Gastroesophageal sphincter (tissue), 4 donors: ENCODE results near the gene MAP6. TPM values are rescaled to one million over a fixed set of nuclear protein-coding genes. Genes with fewer than 3 reads are reported as not detected.

Experiments used
- ATAC-seq: fragments of 150-250 bp; one replicate; pipeline ENCODE4 v1.9.1; 2016; ENCODE audit warnings: mild to moderate bottlenecking, moderate library complexity
- H3K27ac ChIP-seq, 4 donors: fragments of 200-600 bp; sonication (generic) in 3 of 4; 1 replicate in 3 of 4; 2 replicates in 1 of 4; pipeline ENCODE4 v1.5.1; 2016 to 2019
- H3K27me3 ChIP-seq: fragments of 200-600 bp; sonication (generic); one replicate; pipeline ENCODE4 v1.5.1; 2019
- H3K36me3 ChIP-seq, 2 donors: fragments of 200-600 bp; sonication (generic); one replicate each; pipeline ENCODE4 v1.5.1; 2019; ENCODE audit warnings: control low read depth in 1 of 2
- H3K4me1 ChIP-seq, 3 donors: fragments of 200-600 bp; sonication (generic); 1 replicate in 2 of 3; 2 replicates in 1 of 3; pipeline ENCODE4 v1.5.1; 2016 to 2019; ENCODE audit warnings: control low read depth in 2 of 3
- H3K4me3 ChIP-seq, 2 donors: fragments of 200-600 bp; sonication (generic); one replicate each; pipeline ENCODE4 v1.5.1; 2019; ENCODE audit warnings: mild to moderate bottlenecking in 1 of 2, moderate library complexity in 1 of 2
- H3K9me3 ChIP-seq, 3 donors: fragments of 200-600 bp; sonication (generic); one replicate each; pipeline ENCODE4 v1.5.1; 2017 to 2019; ENCODE audit warnings: control low read depth in 2 of 3
- CTCF ChIP-seq, 4 experiments: fragments of 200-600 bp in 2 of 4; fragments of 450-650 bp in 2 of 4; sonication (generic) in 1 of 4; IDR thresholded peaks; one replicate each; pipeline ENCODE4 v1.5.1; 2017 to 2019; ENCODE audit warnings: antibody characterized with exemption in 4 of 4, mild to moderate bottlenecking in 2 of 4, moderate library complexity in 2 of 4
- EP300 ChIP-seq: sonication (generic); formaldehyde crosslinking; IDR thresholded peaks from one replicate; pipeline ENCODE4 v1.6.1; 2017; ENCODE audit warnings: antibody characterized with exemption, mild to moderate bottlenecking
- POLR2A ChIP-seq, 2 donors: fragments of 450-650 bp; IDR thresholded peaks; one replicate each; pipeline ENCODE4 v1.6.1; 2017; ENCODE audit warnings: antibody characterized with exemption in 2 of 2, mild to moderate bottlenecking in 2 of 2, moderate library complexity in 1 of 2
- POLR2AphosphoS5 ChIP-seq: sonication (generic); formaldehyde crosslinking; IDR thresholded peaks from one replicate; pipeline ENCODE4 v1.6.1; 2017; ENCODE audit warnings: antibody characterized with exemption
- WGBS, 2 donors: methylation state at CpG; one replicate each; pipeline ENCODE4 v1.1.5; 2018; ENCODE audit warnings: low coverage in 1 of 2; 5-methylcytosine and 5-hydroxymethylcytosine counted together
- total RNA-seq, 4 donors: library from RNA; depleted of rRNA; stranded (reverse); fragments of >200 nt; gene quantifications; one replicate each; pipeline ENCODE4 v1.1.0, GENCODE V29; 2016

MAP6 gene
- total RNA-seq, 4 donors from 2014 or later: 23.3 to 35.5 (median 25.5) TPM

GRCh38 chr11:75625991-75626888, 42.6 kb downstream of the MAP6 start:
- H3K27ac ChIP-seq: no peak overlapping the region
- no peak for TF ChIP-seq EP300
- TF ChIP-seq CTCF (IDR thresholded peaks at IDR 0.05): no peak
- no peak for TF ChIP-seq POLR2A (IDR thresholded peaks at IDR 0.05)
- no peak for TF ChIP-seq POLR2AphosphoS5
- no peak overlapping the region for H3K4me3 ChIP-seq
- 83 to 84% methylated on average over 6 to 8 of the region's 8 CpGs for WGBS, 2 donors
- peaks cover 0 to 5% of the 10 kb centered on the region in 2 donors for H3K36me3 ChIP-seq
- H3K9me3 ChIP-seq: no peaks in the 10 kb centered on the region
- ATAC-seq: no peak
- no peaks in the 10 kb centered on the region for H3K27me3 ChIP-seq
- peaks cover 0 to 21% (median 0%) of the 10 kb centered on the region in 3 donors for H3K4me1 ChIP-seq

DNA sequence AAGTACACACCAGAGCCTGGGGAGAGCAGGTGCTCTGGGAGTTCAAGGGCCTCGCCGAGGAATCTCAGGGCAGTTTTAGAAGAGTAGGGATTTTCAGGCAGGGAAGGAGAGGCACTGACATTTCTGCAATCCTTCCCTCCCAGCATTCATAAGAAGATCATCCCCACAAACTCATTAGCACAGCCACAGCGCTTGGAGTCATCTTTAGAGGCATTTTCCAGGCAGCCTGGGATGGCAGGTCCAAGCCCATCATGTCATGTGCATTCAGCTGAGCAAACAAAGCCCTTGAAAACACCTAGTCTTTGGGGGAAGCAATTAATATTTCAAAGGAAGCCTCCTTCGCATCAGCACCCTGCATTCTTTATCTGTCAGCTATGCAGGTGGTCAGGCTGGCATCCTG, 43.8 kb downstream of the MAP6 start:
- Histone ChIP-seq H3K4me3 (no peak overlapping the region), H3K27ac (no peak overlapping the region), H3K4me1 (peaks cover 0 to 8% (median 0%) of the 10 kb centered on the region in 3 donors), H3K27me3 (no peaks in the 10 kb centered on the region), H3K9me3 (no peaks in the 10 kb centered on the region), H3K36me3 (peaks cover 0 to 5% of the 10 kb centered on the region in 2 donors)
- no peak for TF ChIP-seq CTCF (IDR thresholded peaks at IDR 0.05)
- TF ChIP-seq POLR2A (IDR thresholded peaks at IDR 0.05): no peak
- no peak for TF ChIP-seq EP300
- no peak for TF ChIP-seq POLR2AphosphoS5
- 89 to 100% methylated on average over 3 of the region's 4 CpGs for WGBS, 2 donors
- ATAC-seq: no peak

- WGBS, 2 donors: 75 to 76% methylated on average over 5 of the region's 5 CpGs
- no peaks in the 10 kb centered on the region for H3K4me1 ChIP-seq
- no peaks in the 10 kb centered on the region for H3K36me3 ChIP-seq
- no peak for ATAC-seq
- no peak overlapping the region for H3K27ac ChIP-seq
- TF ChIP-seq POLR2AphosphoS5 (no peak), POLR2A (IDR thresholded peaks at IDR 0.05) (no peak), EP300 (no peak), CTCF (IDR thresholded peaks at IDR 0.05) (no peak)
- H3K9me3 ChIP-seq: no peaks in the 10 kb centered on the region
- H3K4me3 ChIP-seq: no peak overlapping the region
- H3K27me3 ChIP-seq: no peaks in the 10 kb centered on the region
Observed at GRCh38 chr11:75616281-75616680, 52.6 kb downstream of the MAP6 start.

GRCh38 chr11:75615751-75616150, 53.1 kb downstream of the MAP6 start:
- 43% methylated on average over 6 of the region's 7 CpGs for WGBS, 2 donors
- Histone ChIP-seq H3K4me1 (no peaks in the 10 kb centered on the region), H3K9me3 (no peaks in the 10 kb centered on the region), H3K27me3 (no peaks in the 10 kb centered on the region), H3K27ac (no peak overlapping the region), H3K36me3 (no peaks in the 10 kb centered on the region), H3K4me3 (no peak overlapping the region)
- no peak for TF ChIP-seq POLR2AphosphoS5
- no peak for TF ChIP-seq EP300
- ATAC-seq: no peak

GRCh38 chr11:75611823-75612222, 57.0 kb downstream of the MAP6 start:
- Histone ChIP-seq H3K27ac (no peak overlapping the region), H3K4me1 (no peaks in the 10 kb centered on the region), H3K36me3 (peaks cover 0 to 4% of the 10 kb centered on the region in 2 donors), H3K27me3 (no peaks in the 10 kb centered on the region), H3K9me3 (no peaks in the 10 kb centered on the region), H3K4me3 (no peak overlapping the region)
- no peak for ATAC-seq
- TF ChIP-seq EP300: no peak
- no peak for TF ChIP-seq CTCF (IDR thresholded peaks at IDR 0.05)
- no peak for TF ChIP-seq POLR2AphosphoS5
- TF ChIP-seq POLR2A (IDR thresholded peaks at IDR 0.05): no peak
- 80% methylated on average over 1 of the region's 3 CpGs; no CpG with 5 or more reads in 1 of the 2 donors for WGBS, 2 donors
